Upper lobe of left lung (tissue), 4 donors: ENCODE results near the gene ZNF445.

Source experiments
- CTCF ChIP-seq, 6 experiments: fragments of 450-650 bp in 4 of 6; fragments of 200-600 bp in 2 of 6; sonication (generic) in 2 of 6; IDR thresholded peaks; one replicate each; pipeline ENCODE4 v1.5.1; 2016 to 2019; ENCODE audit warnings: antibody characterized with exemption in 6 of 6
- EP300 ChIP-seq, 4 donors: sonication (generic); formaldehyde crosslinking; IDR thresholded peaks; one replicate each; pipeline ENCODE4 v1.5.1; 2017; ENCODE audit warnings: antibody characterized with exemption in 4 of 4, control low read depth in 2 of 4
- POLR2A ChIP-seq, 4 donors: fragments of 450-650 bp; IDR thresholded peaks; one replicate each; pipeline ENCODE4 v1.5.1; 2016 to 2017; ENCODE audit warnings: antibody characterized with exemption in 4 of 4, mild to moderate bottlenecking in 2 of 4

DNA sequence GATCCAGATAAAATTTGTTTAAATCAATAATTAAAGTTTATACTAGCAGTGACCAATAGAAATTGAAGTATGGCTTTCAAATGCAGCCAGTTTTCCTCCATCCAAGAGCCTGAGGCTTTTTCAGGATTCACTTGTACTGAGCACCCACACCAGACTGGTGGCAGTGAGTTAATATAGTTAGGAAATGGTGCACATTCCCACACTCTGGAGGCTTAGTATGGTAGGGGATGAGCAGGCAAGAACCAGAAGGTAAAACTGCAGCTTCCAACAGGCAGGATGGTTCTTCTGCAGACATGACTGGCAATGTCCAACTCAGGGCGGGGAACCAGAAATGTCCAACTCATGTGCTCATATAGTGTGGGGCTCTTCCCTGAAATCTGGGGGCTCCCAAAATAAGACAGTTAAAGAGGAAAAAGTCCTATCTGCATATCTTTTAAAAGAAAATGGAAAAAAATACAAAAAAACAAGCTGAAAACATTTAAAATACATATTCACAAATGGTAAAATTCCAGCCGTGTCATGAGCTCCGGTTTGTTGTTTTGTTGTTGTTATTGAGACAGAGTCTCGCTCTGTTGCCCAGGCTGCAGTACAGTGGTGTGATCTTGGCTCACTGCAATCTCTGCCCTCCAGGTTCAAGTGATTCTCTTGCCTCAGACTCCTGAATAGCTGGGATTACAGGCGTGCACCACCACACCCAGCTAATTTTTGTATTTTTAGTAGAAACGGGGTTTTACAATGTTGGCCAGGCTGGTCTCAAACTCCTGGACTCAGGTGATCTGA is 18.4 kb upstream of the ZNF445 start:
- TF ChIP-seq CTCF (IDR thresholded peaks at IDR 0.05) (no peak), POLR2A (IDR thresholded peaks at IDR 0.05) (no peak), EP300 (IDR thresholded peaks at IDR 0.05) (no peak)
